ENCODE results near the gene IL9R. TPM values are rescaled to one million over a fixed set of nuclear protein-coding genes. Genes with fewer than 3 reads are reported as not detected.

The IL9R gene
- total RNA-seq, 1 experiment from 2014 or later, result 1.4 TPM

DNA sequence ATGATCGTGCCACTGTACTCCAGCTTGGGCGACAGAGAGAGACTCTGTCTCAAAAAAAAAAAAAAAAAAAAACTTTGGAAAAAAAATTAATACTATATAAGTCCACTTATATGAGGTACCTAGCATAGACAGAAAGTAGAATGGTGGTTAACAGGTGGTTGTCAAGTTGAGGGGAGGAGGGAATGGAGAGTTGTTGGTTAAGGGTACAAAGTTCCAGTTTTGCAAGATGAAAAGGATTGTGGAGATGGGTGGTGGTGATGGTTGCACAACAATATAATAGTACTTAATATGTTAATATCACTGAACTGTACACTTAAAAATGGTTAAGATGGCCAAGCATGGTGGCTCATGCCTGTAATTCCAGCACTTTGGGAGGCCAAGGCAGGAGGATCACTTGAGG lies 4.1 kb upstream of the IL9R start:
- no peak overlapping the region for H2AFZ ChIP-seq (ENCODE audit: low read depth, low read length, poor library complexity, severe bottlenecking)
- no peaks in the 10 kb centered on the region for H4K20me1 ChIP-seq (ENCODE audit: insufficient read depth)
- H3K27ac ChIP-seq (ENCODE audit: low read depth, low read length), result no peak overlapping the region
- H3K79me2 ChIP-seq (ENCODE audit: insufficient read depth, low read length), result no peaks in the 10 kb centered on the region
- intact Hi-C loops (cut with micrococcal nuclease), result no loop called here
- no peak overlapping the region for H3K4me2 ChIP-seq (ENCODE audit: low read length)
- no peak for DNase-seq (ENCODE audit: low read depth, low spot score)
- H3K4me1 ChIP-seq (ENCODE audit: control insufficient read depth in 1 of 2, insufficient read depth in 2 of 2, low read length in 2 of 2), result no peaks in the 10 kb centered on the region
- H3K4me3 ChIP-seq (replicated peaks in 1 of 2; ENCODE audit: low read depth in 1 of 2, low read length in 2 of 2), result no peak overlapping the region
- no peak overlapping the region for H3K9ac ChIP-seq (ENCODE audit: low read length)
- no peak for ATAC-seq
- TF ChIP-seq POLR2AphosphoS5 (IDR thresholded peaks at IDR 0.05; ENCODE audit: low read depth, low read length) (no peak), EZH2 (IDR thresholded peaks at IDR 0.05) (no peak), SRF (IDR thresholded peaks at IDR 0.05; ENCODE audit: low read depth) (no peak), CBX3 (IDR thresholded peaks at IDR 0.05; ENCODE audit: low read depth) (no peak), FOSL1 (IDR thresholded peaks at IDR 0.05; ENCODE audit: low read depth) (no peak), ELF1 (IDR thresholded peaks at IDR 0.05; ENCODE audit: borderline replicate concordance, low read depth) (no peak), POLR2A (IDR thresholded peaks at IDR 0.05; ENCODE audit: borderline replicate concordance, extremely low read depth, insufficient read depth, insufficient read length) (no peak), RAD21 (IDR thresholded peaks at IDR 0.05; ENCODE audit: low read depth) (no peak), CEBPB (IDR thresholded peaks at IDR 0.05; ENCODE audit: low read depth) (no peak), TCF7L2 (IDR thresholded peaks at IDR 0.05; ENCODE audit: borderline replicate concordance, extremely low read depth, insufficient read depth, insufficient read length) (no peak)
- TF ChIP-seq, protein P1, sequence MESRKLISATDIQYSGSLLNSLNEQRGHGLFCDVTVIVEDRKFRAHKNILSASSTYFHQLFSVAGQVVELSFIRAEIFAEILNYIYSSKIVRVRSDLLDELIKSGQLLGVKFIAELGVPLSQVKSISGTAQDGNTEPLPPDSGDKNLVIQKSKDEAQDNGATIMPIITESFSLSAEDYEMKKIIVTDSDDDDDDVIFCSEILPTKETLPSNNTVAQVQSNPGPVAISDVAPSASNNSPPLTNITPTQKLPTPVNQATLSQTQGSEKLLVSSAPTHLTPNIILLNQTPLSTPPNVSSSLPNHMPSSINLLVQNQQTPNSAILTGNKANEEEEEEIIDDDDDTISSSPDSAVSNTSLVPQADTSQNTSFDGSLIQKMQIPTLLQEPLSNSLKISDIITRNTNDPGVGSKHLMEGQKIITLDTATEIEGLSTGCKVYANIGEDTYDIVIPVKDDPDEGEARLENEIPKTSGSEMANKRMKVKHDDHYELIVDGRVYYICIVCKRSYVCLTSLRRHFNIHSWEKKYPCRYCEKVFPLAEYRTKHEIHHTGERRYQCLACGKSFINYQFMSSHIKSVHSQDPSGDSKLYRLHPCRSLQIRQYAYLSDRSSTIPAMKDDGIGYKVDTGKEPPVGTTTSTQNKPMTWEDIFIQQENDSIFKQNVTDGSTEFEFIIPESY (IDR thresholded peaks at IDR 0.05; ENCODE audit: extremely low read depth, insufficient replicate concordance, low read length), result no peak
- TF ChIP-seq, protein P2, sequence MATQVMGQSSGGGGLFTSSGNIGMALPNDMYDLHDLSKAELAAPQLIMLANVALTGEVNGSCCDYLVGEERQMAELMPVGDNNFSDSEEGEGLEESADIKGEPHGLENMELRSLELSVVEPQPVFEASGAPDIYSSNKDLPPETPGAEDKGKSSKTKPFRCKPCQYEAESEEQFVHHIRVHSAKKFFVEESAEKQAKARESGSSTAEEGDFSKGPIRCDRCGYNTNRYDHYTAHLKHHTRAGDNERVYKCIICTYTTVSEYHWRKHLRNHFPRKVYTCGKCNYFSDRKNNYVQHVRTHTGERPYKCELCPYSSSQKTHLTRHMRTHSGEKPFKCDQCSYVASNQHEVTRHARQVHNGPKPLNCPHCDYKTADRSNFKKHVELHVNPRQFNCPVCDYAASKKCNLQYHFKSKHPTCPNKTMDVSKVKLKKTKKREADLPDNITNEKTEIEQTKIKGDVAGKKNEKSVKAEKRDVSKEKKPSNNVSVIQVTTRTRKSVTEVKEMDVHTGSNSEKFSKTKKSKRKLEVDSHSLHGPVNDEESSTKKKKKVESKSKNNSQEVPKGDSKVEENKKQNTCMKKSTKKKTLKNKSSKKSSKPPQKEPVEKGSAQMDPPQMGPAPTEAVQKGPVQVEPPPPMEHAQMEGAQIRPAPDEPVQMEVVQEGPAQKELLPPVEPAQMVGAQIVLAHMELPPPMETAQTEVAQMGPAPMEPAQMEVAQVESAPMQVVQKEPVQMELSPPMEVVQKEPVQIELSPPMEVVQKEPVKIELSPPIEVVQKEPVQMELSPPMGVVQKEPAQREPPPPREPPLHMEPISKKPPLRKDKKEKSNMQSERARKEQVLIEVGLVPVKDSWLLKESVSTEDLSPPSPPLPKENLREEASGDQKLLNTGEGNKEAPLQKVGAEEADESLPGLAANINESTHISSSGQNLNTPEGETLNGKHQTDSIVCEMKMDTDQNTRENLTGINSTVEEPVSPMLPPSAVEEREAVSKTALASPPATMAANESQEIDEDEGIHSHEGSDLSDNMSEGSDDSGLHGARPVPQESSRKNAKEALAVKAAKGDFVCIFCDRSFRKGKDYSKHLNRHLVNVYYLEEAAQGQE (IDR thresholded peaks at IDR 0.05; ENCODE audit: low read depth), result no peak
- no peaks in the 10 kb centered on the region for H3K9me2 ChIP-seq (ENCODE audit: insufficient read depth)
- no peaks in the 10 kb centered on the region for H3K27me3 ChIP-seq (ENCODE audit: insufficient read depth, low read length)
- no TSS peak for BruUV-seq (replicated peaks)
- POLR2A ChIA-PET, result no interaction called here
- H3K9me3 ChIP-seq (ENCODE audit: control insufficient read depth in 1 of 2, insufficient read depth in 1 of 2, low read depth in 1 of 2, low read length in 2 of 2), result no peaks in the 10 kb centered on the region
- RAD21 ChIA-PET (ENCODE audit: low non-redundant PET in 1 of 2, low total read pairs in 2 of 2, uncharacterized antibody in 2 of 2, unreplicated experiment in 2 of 2), result no interaction called here
- CTCF ChIA-PET, result no interaction called here
- H3K36me3 ChIP-seq (ENCODE audit: control insufficient read depth in 1 of 2, insufficient read depth in 2 of 2, low read length in 2 of 2), result no peaks in the 10 kb centered on the region

All from HCT116 (cell line).